Keratinocyte (primary cell): ENCODE results near the gene DENND6B.
A peak's percentile ranks its signal among the peaks of the same experiment; 100 is the strongest.

Experiments used
- EZH2 ChIP-seq: IDR thresholded peaks from one replicate; pipeline ENCODE4 v1.6.1; 2012; ENCODE audit warnings: inconsistent platforms, mild to moderate bottlenecking, low read length, moderate library complexity
- TF ChIP-seq, protein P1 (sequence below), 3 experiments: IDR thresholded peaks in 1 of 3; conservative IDR thresholded peaks in 1 of 3; optimal IDR thresholded peaks in 1 of 3; 2 replicates in 2 of 3; 3 replicates in 1 of 3; pipeline versions ENCODE3 to v1.5.1; 2011; ENCODE audit warnings: low read length in 3 of 3, mild to moderate bottlenecking in 3 of 3, moderate library complexity in 2 of 3, control low read depth in 1 of 3, inconsistent platforms in 1 of 3; ENCODE audit not compliant: insufficient read depth in 2 of 3; ENCODE audit errors: extremely low read depth in 1 of 3

DNA sequence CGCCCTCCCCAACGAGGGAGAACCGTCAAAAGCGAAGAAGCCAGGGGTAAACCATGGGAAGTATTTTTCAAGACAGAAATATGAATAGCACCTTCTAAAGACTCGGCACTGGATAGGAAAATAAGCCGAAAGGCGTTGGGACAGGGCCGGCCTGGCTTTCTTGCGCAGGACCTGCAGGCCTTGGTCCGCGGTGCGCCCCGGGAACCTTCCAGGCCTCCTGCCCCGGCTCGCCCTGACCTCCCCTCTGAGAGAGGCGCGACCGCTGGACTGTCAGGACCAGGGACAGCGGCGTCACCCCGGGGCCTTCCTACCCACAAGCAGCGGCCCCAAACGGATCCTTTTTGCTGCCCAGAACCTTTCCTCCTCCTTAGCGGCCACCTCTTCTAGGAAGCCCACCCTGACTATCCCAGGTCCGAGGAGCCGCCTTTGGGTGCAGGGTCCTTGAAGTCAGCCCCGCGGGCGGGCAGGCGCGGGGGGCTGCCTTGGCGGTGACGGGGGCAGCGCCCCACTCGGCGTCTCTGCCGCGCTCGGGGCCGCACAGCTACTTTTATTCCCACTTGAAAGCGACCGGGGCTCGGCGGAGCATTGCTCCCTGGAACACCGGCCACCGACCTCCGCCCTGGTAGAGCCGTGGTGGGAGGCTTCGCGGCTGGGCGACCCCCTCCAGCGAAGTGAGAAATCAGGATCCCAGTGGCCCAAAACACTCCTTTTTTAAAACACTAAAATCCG is 56.0 kb downstream of the DENND6B start:
- TF ChIP-seq EZH2, result peak; percentile 46
- TF ChIP-seq, protein P1, sequence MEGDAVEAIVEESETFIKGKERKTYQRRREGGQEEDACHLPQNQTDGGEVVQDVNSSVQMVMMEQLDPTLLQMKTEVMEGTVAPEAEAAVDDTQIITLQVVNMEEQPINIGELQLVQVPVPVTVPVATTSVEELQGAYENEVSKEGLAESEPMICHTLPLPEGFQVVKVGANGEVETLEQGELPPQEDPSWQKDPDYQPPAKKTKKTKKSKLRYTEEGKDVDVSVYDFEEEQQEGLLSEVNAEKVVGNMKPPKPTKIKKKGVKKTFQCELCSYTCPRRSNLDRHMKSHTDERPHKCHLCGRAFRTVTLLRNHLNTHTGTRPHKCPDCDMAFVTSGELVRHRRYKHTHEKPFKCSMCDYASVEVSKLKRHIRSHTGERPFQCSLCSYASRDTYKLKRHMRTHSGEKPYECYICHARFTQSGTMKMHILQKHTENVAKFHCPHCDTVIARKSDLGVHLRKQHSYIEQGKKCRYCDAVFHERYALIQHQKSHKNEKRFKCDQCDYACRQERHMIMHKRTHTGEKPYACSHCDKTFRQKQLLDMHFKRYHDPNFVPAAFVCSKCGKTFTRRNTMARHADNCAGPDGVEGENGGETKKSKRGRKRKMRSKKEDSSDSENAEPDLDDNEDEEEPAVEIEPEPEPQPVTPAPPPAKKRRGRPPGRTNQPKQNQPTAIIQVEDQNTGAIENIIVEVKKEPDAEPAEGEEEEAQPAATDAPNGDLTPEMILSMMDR (optimal IDR thresholded peaks at IDR 0.05 in 1 of 3, IDR thresholded peaks at IDR 0.05 in 1 of 3, conservative IDR thresholded peaks at IDR 0.05 in 1 of 3; ENCODE audit: extremely low read depth in 1 of 3, insufficient read depth in 2 of 3, low read length in 3 of 3), result no peak
